ENCODE measurements around the gene FGFR3.

DNA sequence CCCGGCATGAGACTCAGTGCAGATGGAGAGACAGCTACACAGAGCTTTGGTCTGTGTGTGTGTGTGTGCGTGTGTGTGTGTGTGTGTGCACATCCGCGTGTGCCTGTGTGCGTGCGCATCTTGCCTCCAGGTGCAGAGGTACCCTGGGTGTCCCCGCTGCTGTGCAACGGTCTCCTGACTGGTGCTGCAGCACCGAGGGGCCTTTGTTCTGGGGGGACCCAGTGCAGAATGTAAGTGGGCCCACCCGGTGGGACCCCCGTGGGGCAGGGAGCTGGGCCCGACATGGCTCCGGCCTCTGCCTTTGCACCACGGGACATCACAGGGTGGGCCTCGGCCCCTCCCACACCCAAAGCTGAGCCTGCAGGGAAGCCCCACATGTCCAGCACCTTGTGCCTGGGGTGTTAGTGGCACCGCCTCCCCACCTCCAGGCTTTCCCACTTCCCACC, 14.3 kb downstream of the FGFR3 start:
- TF ChIP-seq, protein P1, sequence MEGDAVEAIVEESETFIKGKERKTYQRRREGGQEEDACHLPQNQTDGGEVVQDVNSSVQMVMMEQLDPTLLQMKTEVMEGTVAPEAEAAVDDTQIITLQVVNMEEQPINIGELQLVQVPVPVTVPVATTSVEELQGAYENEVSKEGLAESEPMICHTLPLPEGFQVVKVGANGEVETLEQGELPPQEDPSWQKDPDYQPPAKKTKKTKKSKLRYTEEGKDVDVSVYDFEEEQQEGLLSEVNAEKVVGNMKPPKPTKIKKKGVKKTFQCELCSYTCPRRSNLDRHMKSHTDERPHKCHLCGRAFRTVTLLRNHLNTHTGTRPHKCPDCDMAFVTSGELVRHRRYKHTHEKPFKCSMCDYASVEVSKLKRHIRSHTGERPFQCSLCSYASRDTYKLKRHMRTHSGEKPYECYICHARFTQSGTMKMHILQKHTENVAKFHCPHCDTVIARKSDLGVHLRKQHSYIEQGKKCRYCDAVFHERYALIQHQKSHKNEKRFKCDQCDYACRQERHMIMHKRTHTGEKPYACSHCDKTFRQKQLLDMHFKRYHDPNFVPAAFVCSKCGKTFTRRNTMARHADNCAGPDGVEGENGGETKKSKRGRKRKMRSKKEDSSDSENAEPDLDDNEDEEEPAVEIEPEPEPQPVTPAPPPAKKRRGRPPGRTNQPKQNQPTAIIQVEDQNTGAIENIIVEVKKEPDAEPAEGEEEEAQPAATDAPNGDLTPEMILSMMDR (IDR thresholded peaks at IDR 0.05), result no peak
- TF ChIP-seq POLR2AphosphoS5 (IDR thresholded peaks at IDR 0.05; ENCODE audit: low read depth, low read length), result no peak
